Stimulated activated CD8-positive, alpha-beta memory T cell treated with anti-CD3 and anti-CD28 coated beads, Interleukin-4, amount 100 ng/mL, for 48 hours (primary cell): ENCODE results near the gene PARVA.
"Not testable (repeated sequence)": the region's sequence is repeated elsewhere in the genome, so short reads cannot be mapped to it uniquely, and the experiment has no call there.

Experiments used
- DNase-seq: peaks from one replicate; pipeline ENCODE4 v3.0.0-alpha.2; 2020

The PARVA gene, protein sequence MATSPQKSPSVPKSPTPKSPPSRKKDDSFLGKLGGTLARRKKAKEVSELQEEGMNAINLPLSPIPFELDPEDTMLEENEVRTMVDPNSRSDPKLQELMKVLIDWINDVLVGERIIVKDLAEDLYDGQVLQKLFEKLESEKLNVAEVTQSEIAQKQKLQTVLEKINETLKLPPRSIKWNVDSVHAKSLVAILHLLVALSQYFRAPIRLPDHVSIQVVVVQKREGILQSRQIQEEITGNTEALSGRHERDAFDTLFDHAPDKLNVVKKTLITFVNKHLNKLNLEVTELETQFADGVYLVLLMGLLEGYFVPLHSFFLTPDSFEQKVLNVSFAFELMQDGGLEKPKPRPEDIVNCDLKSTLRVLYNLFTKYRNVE

DNA sequence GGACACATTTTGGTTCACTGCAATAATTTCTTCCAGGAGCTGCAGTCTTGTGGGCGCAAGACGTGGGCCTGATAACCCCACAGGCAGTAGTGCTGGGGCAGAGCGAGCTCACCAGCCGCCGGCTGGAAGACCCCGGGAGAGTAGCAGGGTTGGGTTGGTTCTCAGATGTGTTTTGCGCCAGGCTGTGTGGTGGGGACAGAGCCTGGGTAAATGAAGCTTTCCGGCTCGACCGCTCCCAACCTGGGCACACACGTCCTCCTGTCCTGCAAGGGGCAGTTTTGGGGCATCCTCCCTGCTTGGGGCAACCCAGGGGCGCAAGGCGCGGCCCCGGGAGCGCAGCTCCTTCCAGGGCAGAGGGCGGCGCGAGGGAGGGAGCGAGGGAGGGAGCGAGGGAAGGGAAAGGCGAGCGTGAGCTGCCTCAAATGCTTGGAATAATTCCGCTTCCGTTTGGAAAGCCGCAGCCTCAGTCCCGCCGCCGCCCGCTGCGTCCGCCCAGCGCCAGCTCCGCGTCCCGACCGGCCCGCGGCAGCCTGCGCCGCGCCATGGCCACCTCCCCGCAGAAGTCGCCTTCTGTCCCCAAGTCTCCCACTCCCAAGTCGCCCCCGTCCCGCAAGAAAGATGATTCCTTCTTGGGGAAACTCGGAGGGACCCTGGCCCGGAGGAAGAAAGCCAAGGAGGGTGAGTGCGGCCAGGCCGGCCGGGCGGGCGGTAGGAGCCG is at the start of gene PARVA:
TSS of gene PARVA (plus strand) at position 466 of the 718 bp plus-strand sequence. CDS start at position 543, 77 bp downstream.
- no peak for DNase-seq

DNA sequence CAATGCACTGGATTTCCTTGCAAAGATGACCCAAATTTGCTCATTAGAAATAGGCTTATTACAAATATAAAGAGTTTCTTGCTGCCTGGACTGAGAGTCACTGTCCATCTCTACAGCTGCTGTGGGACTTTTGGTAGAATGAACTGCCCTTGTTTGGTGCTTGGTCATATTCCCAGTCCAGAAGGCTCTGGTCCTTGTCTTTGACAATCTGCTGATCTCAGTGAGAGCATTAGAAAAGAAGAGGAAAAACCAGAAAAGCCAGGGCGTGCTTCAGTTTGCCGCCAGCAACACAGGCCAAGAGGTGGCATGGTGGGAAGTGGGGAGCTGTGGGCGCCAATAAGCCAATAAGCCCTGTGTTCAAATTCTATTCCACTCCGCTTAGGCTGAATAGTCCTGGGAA is 48.2 kb upstream of the PARVA start:
- DNase-seq, result no peak

DNA sequence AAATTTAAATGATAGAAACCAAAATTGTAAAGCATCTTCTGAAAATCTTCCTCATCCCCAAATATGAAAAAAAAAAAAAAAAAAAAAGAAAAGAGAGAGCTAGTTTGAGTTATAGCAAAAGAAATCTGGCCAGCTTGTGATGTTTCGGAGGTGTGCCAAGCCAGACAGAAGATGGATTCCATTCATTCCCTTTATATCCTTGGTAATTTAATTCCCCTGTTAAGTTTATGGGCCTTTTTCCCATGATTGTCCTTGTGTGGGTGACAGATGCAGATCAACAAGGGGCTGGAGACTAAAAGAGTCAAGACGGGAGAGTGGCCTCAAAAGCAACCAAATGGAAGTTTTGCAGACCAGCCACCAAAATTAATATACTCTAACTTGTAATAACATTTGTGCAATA is 47.6 kb upstream of the PARVA start:
- no peak for DNase-seq

DNA sequence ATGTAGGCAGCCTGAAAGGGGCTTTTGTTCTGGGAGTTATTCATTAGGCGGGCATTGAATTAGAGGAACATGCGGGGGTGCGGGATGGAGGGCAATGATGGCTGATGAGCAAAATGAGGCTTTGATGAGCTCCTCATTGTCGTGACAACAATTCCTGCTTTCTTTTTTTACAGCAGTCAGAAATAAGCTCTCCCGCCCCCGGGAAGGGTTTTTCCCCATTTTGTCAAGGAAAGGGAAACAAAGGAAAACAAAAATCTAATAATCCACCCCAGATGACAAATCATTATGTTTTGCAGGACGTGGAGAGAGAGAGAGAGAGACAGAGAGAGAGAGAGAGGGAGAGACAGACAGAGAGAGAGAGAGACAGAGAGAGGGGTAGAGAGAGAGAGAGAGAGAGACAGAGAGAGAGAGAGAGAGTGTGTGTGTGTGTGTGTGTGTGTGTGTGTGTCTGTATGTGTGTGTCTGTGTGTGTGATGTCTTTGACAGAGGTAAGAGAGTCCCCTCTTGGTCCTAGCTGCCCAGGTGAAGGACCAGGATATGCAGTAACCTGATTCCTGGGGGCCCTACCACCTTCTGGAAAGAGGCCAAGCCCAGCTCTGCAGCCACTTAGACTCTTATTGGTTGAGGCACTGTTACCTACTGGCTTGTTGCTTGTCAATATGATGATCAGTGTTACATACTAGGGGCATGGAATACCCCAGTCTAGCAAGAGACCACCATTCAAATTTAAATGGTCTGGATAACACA is 46.7 kb upstream of the PARVA start:
- DNase-seq, result no peak

DNA sequence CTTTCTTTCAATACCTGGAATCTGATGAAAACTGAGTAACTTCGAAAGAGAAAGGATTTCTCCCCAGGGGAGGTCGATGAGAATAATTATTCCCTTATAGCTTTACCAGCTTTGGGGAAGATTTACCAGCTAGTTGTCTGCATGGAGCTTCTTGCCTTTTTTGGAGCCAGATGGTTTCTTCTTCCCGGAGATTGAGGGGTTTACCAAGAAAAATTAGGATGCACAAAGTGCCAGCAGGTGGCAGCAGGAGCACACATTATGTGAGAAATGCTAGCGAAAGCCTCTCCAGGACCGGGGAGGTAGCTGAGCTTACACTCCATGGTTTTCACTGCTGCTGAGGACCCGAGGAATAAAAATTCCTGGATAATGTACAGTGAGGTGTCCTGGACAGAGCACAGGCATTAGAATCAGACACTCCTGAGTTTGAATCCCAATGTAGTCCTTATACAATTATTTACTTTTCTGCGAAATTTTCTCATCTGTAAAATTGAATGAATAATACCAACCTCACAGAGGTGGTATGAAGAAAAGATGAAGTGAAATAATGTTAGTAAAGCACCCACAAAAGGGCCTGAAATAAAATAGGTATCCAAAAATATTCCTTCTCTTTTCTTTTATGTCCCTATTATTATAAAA is 46.0 kb upstream of the PARVA start:
- peak; percentile 82 for DNase-seq

DNA sequence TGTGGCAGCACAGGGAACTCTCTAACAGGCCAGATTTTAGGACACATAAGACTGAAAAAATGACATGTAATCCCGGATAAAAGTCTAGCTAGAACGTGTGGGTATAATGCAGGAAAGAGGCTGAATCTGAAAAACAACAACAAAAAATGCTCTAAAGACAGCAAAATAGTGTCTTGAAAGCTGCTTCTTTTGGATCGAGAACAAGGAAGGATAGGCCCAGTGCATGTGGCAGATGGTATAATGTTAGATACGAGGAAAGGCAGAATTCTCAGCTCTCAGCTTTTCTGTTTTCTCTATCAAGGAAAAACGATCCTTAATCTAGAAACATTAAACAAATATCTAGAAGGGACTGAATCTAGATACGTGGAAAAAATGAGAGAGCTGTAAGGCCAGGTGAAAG is 33.8 kb upstream of the PARVA start:
- no peak for DNase-seq

DNA sequence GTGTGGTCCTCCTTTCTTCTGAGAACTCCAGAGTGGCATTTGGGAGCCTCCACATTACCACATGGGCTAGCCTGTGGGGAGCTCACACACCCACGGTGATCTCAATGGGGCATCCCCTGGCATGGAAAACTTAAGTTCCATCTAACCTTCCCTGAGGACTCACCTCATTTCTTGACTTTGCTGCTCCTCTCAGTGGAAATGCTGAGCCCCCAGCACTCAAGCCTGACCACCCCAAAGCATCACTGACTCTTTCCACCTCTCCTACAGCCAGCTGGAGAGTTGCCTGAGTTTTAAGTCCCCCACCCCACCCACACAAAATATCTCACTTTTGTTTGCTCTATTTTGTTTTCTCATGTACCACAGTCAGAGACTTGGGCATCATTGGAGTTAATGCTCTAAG is 23.8 kb upstream of the PARVA start:
- DNase-seq, result no peak

DNA sequence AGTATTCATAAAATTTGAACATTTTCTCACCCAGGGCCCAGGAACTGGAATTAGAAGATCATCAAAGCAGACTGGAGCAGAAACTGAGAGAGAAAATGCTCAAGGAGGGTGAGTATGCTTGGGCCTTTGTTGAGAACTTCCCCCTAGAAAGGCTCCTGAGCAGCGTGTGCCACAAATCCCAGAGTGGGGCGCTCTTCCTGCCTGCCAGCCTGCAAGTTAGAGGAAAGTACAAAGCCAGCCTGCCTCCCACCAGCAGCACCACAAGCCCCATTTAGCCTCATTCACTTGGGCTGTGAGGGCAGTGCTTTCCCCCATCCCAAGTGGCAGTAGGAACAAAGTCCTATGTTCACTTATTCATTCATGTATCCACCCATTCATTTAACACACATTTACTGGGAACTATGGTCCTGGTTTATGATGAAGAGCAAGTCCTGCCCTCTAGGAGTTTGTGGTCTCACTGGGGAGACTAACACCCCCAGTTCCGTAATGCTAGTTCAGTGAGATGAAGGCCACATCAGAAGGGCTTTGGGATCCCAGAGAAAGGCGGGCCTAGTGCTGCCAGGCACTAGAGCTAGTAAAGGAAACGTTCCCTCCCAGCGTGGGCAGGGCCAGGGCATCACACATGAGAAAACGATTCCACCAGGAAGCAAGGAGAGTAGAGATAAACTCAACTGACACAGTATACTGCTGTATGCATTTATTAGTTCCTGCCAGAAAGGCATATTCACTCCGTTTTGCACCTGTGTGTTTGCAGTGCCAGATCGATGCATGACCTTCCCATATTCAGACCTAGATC is 22.4 kb upstream of the PARVA start:
- no peak for DNase-seq

DNA sequence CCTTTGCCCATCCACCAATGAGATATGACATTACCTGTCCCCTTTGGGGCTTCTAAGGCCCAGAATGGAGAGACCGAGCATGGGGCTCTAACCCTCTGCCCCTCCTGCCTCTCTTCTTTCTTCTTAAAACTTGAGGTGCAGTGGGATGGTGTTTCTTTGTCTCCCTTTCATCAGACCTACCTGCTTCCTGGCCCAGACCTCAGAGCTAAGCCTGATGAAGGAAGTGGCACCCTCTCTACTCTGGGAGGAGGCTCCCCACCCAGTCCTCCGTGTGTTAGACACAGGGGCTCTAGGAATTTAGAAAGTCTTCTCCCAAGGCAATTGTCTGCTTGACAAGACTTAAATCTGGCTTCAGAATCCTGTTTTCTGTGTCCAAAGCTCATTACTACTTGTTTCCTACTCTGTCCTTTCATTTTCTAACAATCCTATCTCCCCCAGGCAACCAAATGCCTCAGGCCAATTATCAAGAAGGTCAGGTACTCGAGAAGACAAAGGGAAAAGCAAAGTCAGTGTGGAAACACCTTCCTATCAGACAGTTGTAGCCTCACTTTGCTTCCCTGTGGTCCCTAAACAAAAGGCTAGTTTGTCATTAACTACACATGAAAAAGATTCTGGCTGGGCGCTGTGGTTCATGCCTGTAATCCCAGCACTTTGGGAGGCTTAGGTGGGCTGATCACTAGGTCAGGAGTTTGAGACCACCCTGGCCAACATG is 20.3 kb upstream of the PARVA start:
- DNase-seq, result no peak

DNA sequence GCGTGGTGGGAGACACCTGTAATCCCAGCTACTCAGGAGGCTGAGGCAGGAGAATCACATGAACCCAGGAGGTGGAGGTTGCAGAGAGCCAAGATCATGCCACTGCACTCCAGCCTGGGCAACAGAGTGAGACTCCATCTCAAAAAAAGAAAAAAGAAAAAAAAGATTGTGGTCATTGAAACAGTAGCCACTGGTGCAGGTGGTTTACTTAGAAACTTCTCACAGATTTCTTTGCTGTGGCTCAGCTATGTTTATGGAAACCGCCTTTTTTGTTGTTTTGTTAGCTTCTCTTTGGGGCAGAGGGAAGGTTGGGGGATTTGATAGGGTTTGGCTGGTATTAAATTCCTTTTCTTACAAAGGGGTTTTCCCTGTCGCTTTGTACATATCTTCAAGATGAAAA is 19.7 kb upstream of the PARVA start:
- DNase-seq, result not testable (repeated sequence)

DNA sequence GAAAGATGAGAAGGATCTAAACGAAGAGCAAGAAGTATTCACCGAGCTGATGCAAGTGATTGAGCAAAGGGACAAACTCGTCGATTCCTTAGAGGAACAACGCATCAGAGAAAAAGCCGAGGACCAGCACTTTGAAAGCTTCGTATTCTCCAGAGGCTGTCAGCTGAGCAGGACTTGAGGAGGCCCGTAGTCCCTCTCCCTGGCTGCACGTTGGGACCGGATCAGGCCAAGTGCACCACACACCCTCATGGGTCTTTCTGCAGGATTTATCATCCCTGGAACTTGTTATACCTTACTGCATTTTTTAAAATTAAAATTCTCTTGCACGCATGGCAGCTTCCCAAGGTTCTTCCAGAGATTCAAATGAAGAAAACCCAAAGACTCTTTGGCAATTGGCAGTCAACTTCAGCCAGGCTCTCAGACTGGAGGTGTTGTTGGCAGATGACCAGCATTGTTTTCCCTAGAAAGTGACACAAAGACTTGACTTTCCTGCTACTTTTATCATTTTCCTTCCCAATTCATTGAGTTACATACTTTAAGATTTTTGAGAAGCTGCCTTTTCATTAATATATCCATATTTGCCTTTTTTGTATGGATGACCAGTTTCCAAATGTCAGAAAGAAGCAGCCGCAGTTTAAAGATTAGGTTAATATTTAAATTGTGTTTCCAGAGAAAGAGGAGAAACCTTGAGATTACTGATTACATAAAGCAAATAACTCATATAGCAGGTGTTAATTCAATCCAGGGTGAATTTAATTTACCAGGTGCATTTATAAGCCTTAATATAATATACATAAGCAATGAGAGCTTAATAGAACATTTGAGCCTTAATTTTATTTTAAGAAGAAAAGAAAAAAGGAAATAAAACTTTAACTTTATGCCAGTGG is 18.8 kb upstream of the PARVA start:
- DNase-seq, result no peak

DNA sequence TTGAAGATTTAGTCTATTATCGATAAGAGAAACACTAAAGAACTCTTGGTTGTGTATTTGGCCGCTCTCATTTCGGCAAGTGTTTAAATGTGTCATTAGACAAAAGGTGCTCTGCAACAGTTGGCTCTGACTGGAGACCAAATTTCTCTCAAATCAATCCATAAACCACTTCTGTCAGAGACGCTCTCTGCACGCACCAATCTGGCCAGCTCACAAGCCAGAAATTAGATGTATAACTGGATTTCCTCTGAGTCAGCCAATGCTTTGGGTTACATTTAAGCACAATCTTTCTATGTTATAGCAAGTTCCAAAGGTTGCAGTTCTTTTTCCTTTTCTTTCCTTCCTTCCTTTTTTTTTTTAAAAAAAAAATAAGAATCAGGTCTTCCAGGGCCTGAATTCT is 17.6 kb upstream of the PARVA start:
- DNase-seq, result no peak

DNA sequence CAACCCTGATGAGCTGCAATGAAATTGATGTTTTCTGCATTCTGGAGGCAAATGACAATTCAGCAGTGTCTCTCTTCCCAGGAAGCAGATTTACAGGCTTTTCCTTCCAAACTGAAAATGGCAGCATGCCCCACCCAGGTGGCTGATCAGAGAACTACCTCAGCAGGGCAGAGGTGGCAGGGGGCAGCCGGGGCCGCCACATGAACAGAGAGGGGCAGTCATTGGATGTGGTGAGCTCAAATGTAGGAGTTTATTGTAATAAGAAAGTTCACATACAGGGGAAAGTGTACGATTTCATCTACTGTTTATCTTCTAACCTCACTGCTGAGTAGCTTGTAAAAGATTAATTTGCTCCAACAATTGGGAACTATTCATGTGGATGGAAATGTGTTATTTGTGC is 15.7 kb upstream of the PARVA start:
- DNase-seq, result no peak

DNA sequence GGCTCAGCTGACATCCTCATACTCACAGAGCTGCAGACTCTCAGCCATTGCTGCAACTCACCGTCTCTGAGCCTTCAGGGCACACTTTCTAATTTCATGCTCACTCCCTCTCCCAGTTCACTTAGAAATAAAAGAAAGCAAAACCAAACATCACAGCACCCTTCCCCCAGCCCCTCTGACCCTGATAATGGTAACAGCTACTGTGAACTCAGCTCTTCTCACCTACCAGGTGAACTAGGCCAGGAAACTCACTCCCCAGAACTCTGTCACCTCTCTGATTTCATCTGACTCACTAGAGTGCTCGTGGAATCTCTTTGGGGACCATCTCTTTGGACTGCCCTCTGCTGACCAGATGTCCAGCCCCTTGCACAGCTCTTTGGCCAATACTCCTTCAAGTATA is 14.5 kb upstream of the PARVA start:
- DNase-seq, result no peak

DNA sequence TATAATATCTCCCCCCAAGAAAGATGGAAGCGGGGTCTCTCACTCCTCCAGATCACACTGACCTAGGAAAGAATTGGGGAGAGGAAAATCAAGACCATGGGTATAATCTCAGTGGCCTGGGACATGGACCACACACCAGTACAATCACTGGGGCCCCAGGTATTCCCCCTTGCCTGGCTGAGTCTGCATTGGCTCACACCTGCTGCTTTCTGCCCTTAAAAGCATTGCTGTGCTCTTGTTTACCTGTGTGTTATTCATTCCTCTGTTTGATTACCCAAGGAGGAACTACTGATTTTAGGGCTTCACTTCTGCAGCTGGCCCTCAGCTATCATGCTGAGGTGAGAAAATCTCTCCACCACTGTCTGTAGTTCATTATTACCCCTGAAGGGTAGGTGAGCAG is 14.0 kb upstream of the PARVA start:
- no peak for DNase-seq

DNA sequence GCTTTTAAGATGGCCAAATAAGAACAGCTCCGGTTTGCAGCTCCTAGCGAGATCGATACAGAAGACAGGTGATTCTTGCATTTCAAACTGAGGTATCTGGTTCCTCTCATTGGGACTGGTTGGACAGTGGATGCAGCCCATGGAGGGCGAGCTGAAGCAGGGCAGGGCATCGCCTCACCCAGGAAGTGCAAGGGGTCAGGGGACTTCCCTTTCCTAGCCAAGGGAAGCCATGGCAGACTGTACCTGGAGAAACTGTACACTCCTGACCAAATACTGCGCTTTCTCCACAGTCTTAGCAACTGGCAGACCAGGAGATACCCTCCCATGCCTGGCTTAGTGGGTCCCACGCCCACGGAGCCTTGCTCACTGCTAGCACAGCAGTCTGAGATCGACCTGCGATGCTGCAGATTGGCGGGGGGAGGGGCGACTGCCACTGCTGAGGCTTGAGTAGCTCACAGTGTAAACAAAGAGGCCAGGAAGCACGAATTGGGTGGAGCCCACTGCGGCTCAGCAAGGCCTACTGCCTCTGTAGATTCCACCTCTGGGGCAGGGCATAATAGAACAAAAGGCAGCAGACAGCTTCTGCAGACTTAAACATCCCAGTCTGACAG is 11.3 kb upstream of the PARVA start:
- peak; percentile 54 for DNase-seq

DNA sequence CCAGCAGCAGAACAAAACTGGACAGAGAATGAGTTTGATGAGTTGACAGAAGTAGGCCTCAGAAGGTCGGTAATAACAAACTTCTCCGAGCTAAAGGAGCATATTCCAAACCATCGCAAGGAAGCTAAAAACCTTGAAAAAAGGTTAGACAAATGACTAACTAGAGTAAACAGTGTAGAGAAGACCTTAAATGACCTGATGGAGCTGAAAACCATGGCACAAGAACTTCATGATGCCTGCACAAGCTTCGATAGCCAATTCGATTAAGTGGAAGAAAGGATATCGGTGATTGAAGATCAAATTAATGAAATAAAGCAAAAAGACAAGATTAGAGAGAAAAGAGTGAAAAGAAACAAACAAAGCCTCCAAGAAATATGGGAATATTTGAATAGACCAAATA is 10.3 kb upstream of the PARVA start:
- DNase-seq, result not testable (repeated sequence)

DNA sequence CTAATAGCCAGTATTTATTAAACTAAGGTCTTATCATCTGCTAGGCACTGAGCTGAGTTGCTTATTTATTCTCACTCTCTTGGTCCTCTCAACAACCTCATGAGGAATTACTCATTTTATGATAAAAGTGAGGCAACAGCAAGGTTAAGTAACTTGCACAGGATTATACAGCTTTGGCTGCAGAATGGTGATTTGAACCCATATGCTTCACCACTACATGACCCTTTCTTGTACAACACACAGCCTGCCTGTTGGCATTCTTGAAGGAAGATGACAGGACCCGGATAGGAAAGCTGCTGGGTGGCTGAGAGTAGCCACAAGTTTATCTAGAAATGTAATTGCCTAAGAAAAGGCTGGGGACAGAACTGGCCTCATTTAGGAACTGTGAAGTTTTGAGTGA is 5.3 kb upstream of the PARVA start:
- no peak for DNase-seq

DNA sequence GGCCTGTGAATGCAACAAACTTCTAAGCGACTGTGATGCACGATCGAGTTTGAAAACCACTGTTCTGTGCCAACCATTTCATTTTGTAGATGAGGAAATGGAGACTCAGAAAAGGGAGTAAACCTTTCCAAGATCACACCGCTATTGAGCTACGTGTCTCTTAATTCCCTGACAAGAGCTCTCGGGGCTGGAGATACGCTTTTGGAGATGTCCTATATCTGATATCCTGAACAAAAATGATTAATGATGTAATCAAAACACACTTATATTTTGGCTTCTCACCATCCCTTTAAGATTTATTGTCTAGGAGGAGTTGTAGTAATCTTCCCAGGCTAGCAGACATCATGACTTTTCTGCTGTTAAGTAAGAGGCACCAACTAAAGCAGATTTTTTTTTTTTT is 1.7 kb upstream of the PARVA start:
- no peak for DNase-seq
